GM21390 (cell line): Measurements from ENCODE around the gene PHLDB2.

ENCODE experiments used
- ATAC-seq: cut with Tn5 transposase; IDR thresholded peaks from one replicate; pipeline ENCODE4 v1.9.1; 2021; ENCODE audit not compliant: unreplicated experiment

Gene PHLDB2

GRCh38 chr3:111882194-111882593 is 23.1 kb downstream of the PHLDB2 start:
- no peak for ATAC-seq

GRCh38 chr3:111882799-111883198 is 23.7 kb downstream of the PHLDB2 start:
- ATAC-seq = peak; percentile 99

- no peak for ATAC-seq
These were observed 25.4 kb downstream of the PHLDB2 start for GRCh38 chr3:111884411-111885018.

- no peak for ATAC-seq
These were observed 26.5 kb downstream of the PHLDB2 start for GRCh38 chr3:111885578-111885977.

DNA sequence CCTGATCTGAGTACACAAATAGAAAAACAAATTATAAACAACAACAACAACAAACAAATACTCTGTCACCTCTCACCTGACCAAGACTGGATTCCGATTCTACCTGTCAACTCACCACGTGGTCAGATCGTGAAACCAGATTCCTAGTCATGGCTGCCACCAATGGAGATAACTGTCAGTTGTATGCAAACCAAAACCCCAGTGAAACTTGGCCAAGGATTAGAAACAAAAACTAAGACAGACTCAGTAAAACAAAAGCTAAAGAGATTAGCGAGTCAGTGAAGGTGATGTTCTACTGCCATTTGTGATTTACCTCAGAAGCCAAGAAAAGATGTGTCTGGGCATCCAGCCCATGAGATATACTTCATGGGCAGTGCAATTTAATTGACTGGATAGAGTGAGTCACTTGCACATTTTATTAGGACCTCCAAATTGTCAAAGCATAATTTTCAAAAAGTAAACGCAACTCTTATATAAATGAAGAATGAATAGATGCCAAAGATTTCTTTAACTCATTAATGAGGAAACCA is 31.1 kb downstream of the PHLDB2 start:
- no peak for ATAC-seq

DNA sequence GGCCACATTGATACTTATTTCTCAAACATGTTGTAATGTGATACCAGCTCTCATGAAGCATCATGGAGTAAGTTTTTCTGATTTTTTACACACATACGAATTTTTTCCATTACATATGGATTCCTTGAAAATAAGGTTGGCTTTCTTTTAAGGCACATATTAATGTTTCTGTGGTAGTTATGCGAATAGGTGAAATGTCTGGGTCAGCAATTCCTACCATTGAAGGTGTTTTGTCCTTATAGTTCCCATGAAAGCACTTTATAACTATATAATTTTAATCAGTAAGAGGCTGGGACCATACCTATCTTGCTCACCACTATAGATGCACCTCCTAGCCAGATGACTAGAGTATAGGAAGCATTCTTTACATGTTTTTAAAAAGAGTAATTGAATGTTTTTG is 33.0 kb downstream of the PHLDB2 start:
- ATAC-seq = no peak

DNA sequence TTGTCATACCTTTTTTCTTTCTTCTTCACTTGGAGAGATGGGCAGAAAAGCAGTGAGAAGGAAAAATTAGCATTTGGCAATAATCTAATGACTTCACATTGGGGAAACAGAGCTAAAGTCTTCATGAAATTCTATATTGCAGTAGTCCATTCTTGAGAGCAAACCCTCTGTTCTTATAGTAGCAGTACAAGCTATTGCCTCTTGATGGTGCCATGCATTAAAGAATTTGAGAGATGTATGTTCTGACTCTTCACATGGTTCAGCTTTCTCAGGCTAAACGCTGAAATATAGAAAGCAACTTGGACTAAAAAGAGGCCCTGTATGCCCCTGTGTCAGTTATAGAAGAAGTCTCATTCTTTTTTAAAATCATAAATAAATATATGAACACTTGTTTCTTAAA is 36.0 kb downstream of the PHLDB2 start:
- no peak for ATAC-seq

GRCh38 chr3:111899966-111900365 is 40.9 kb downstream of the PHLDB2 start:
- peak; percentile 68 for ATAC-seq

GRCh38 chr3:111901637-111902036 is 42.6 kb downstream of the PHLDB2 start:
- ATAC-seq = no peak

GRCh38 chr3:111902534-111902933 is 43.5 kb downstream of the PHLDB2 start:
- no peak for ATAC-seq

DNA sequence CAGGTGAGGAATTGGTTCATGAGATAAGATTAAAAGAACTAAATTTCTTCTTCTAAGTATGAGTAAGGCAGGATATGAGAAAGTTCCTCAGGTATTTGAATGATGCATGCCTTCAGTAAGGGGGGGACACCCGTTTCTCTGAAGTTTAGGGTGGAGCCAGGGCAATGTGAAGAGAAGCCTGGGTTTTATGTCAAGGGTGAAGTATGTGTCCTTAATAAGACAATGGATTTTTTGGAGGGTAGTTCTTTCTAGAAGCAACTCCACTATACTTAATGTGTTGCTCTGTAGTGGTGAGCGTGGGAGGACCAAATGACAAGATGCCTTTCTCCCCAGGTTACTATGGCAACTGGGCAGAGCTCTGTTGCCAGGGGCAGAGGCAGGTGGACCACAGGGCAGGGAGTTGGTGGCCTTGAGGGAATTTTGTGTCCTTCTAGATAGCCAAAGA is 44.0 kb downstream of the PHLDB2 start:
- no peak for ATAC-seq

- ATAC-seq = no peak
These were observed 45.5 kb downstream of the PHLDB2 start for GRCh38 chr3:111904376-111905241.

DNA sequence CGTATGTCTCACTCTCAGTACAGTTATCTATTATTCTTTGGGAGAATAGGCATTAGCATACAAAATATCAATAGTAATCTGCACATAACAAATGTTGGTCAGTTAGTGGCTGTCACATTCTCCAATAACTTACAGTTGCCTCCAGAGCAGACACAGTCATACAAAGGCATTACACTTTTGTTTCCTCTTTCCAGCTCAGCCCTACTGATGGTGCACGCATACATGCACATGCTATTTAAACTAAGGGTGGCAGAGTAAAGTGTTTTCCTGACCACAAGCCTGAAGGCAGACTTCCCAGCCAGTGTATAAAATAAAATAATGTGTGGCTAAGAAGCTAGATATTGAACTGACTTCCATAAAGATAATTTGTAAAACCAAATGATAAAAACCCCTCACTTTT is 47.6 kb downstream of the PHLDB2 start:
- ATAC-seq = no peak

DNA sequence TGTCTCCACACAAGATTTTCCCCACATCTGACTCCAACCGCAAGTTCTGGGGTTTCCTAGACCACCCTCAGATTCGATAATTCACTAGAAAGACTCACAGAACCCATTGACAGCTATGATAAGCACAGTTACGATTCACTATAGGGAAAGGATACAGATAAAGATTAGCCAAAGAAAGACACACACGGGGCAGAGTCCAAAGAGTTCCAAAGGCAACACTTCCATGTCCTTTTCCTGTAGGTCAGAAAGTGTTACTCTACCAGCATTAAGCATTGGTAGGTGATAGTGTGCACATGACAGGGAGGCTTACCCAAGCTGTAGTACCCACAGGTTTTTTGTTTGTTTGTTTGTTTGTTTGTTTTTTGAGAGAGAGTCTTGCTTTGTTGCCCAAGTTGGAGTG is 48.1 kb downstream of the PHLDB2 start:
- ATAC-seq = no peak

DNA sequence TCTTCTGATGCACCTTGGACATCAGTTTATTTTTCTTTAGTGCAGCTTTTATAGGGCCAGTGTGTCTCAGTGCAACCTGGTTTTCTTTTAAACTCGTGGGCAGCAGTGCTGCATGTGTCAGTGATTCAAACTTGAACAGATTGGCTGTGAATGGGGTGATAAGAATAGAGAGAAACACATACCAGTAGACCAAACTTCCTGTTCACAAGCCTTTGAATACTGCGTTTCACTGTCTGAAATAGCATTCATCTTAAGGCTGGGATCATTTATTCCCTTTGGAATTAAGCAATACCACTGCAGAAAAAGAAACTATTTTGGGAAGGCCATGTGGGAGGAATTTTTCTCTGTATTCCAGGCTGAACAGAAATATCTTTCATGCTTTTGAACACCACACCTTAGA is 51.7 kb downstream of the PHLDB2 start:
- no peak for ATAC-seq

DNA sequence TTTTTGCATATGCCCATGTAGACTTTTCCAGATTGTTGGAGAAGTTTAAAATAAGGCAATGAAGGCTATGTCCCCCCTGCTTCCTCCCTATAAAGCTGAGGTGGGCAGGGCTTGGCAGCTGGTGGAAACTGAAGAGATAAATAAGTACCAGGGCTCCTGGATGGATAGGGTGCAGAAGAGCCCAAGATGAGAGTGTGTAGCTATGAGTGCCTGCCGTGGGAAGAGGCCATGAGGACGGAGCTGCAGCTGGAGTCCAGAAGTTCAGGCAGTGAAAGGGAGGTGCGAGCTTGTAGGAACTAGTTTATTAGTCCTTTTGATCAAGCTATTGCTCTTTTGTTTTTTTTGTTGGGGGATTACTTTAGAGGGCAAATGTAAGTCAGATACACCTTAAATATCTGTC is 52.4 kb downstream of the PHLDB2 start:
- no peak for ATAC-seq

- ATAC-seq = no peak
These were observed 54.2 kb downstream of the PHLDB2 start for GRCh38 chr3:111913163-111913763.

DNA sequence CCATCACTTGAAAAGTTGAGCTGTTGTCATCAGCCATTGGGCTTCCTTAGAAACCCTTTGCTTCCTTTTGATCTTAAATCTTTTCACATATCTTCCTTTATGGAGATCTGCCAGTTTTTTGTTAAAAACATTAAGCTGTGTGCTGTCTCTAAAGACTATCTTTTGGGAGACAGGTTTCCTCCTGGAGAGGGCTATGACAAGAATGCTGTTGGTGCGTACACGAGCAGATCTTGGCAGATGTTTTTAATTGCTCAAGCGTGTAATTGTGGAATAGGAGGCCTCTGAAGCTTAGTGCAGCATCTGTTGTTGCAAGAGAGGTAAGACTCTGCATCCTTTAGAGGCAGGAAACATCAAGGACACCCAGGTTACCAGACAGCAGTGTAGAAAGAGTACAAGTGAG is 56.8 kb downstream of the PHLDB2 start:
- no peak for ATAC-seq

DNA sequence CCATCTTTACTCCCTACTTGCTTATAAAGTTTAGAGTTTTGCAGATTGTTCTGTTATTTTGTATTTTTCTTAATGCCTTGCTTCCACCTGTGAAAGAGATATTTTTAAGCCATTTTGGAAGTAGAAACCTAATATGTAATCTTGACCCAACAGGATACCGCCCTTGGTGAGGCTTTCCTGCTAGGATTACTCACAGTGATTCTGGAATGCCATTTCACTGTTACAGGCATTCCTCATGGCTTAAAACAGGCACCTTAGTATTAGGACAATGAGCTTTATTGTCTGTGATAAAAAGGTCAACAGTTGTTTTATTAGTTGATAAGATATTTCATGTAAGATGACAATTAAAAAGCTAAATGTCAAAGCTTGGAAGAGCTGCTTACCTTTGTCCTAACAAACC is 58.2 kb downstream of the PHLDB2 start:
- ATAC-seq = no peak

DNA sequence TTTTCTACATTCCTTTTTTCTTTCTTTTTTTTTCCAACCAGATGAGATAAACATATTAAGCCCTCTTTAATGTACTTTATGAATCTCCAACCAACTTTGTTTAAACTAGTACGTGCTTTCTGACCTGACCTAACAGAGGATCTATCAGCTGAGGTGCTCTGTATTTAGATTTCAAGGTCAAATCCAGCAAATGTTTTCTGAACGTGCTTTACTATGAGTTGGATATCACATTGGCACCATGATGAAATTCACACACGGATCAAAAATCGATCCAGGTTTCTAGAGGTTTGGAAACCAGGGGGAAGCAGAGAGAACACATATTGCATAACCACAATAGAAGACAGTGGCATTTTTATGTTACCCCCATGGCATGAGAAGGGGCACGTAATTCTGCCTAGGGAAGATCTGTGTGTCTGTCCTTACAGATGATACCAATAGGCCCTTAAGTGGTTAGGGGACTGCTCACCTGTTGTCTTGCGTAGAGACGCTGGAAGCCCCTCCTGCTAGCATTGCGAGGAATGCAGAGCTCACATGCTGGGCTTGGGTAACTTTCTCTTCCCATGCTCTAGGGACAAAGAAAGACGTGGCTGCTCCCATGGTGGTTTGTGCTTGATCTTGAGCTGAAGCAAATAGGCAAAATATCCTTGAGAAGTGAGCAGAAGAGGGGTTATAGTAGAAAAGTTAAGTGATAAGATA is 60.5 kb downstream of the PHLDB2 start:
- ATAC-seq = no peak

- ATAC-seq = no peak
These were observed 62.1 kb downstream of the PHLDB2 start for GRCh38 chr3:111921181-111921580.
